ENCODE measurements around the gene NR2C2AP.
"Not testable (repeated sequence)": the region's sequence is repeated elsewhere in the genome, so short reads cannot be mapped to it uniquely, and the experiment has no call there.

Gene NR2C2AP, protein sequence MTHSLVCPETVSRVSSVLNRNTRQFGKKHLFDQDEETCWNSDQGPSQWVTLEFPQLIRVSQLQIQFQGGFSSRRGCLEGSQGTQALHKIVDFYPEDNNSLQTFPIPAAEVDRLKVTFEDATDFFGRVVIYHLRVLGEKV

GRCh38 chr19:19203012-19203856 is at the start of gene NR2C2AP:
NR2C2AP (minus strand) TSS chr19:19203414; CDS start chr19:19203060, 354 bp downstream.
- peak; percentile 93 for DNase-seq

DNA sequence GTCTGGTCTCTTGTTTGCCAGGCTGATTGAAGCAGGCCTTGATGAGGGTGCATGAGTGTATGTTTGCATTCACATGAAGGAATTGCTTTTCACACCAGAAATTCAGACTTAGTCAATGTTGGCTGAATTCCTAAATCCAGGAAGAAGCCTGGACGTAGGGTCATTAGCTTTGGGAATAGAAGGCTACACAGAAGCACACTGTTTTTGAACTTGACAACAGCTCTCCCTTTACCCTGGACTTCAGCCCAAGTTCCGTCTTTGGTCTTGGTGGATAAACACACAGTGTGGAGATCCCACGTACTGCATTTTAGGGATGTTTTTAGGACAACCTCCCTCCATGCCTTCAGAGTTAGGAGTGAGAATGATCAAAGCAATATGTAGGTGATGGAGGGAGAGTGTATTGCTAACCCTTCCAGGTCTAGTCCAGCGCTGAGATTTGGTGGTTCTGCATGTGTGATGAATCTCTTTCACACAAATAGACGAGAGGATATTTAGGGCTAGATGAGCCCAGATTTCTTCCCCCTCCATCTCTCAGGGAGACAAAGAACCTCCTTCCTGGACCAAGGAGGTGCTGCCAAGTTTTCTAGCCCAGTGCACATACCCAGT is 47.1 kb upstream of the NR2C2AP start:
- no peak for DNase-seq

DNA sequence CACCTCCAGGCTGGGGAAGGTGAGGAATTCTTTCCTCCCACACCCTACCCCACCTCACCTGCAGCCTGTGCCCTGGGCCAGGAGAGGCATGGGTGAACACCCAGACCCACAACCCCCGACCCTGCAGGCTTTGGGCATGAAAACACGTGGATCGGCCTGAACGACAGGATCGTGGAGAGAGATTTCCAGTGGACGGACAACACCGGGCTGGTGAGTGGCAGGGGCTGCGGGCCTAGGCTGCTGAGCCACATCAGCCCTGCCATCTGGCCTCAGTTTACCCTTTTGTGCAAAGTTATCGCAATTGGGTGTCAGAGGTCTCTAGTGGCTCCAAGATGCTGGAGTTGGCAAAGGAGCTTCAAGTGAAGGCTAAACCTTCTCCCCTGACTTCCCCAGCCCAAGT is 37.3 kb upstream of the NR2C2AP start:
- DNase-seq: no peak

GRCh38 chr19:19239675-19240074 is 36.5 kb upstream of the NR2C2AP start:
- no peak for DNase-seq

- no peak for DNase-seq
Observed at GRCh38 chr19:19238126-19238894, 35.1 kb upstream of the NR2C2AP start.

DNA sequence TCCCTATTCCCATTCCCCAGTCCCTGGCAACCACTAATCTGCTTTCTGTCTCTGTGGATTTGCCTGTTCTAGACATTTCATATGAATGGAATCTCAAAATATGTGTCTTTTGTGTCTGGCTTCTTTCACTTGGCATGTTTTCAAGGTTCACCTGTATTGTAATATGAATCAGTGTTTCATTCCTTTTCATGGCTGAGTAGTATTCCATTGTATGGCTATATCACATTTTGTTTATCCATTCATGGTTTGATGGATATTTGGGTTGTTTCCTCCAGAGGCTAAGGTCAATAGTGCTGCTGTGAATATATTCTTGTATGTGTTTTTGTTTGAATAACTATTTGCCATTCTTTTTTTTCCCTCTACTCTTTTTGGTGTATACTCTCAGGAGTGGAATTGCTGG is 33.0 kb upstream of the NR2C2AP start:
- no peak for DNase-seq

DNA sequence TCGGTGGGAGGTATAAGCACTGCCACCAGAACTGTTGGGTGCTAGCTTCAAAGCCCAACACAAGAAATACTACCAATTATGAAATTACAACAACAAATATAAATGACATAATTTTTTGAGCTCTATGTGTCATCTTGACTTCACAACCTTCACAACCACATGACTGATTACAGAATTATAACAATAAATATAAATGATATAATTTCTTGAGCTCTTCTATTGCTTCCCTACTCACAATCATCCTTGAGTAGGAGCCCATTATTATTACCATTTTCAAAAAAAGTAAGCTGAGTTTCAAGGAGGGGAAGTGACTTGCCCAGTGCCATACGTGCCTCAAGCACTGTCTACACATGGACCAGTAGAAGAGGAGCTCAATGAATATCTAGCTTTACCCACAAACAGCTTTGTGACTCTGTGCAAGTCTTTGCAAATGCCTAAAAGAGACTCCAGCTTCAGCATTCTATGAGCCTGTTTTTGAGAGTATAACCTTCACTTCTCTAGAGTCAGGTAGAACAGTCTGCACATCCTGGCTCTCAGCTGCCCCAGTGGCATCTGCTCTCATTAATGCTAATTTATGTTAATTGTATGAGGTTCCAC is 31.1 kb upstream of the NR2C2AP start:
- no peak for DNase-seq

- no peak for DNase-seq
Observed at GRCh38 chr19:19232261-19232721, 29.1 kb upstream of the NR2C2AP start.

GRCh38 chr19:19230999-19231398 is 27.8 kb upstream of the NR2C2AP start:
- no peak for DNase-seq

DNA sequence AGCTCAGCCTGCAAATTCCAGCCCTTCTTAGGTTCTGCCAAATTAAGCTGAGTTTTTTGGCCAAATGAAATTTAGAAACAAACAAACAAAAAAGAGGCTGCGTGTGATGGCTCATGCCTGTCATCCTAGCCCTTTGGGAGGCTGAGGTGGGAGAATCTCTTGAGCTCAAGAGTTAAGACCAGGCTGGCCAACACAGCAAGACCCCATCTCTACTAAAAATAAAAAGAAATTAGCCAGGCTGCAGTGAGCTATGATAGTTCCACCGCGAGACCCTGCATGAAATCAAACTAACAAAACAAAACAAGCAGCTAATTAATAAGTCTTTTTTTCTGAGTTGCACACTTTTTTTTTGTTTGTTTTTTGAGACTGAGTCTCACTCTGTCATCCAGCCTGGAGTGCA is 26.5 kb upstream of the NR2C2AP start:
- no peak for DNase-seq

- DNase-seq: no peak
Observed at GRCh38 chr19:19227217-19227616, 24.0 kb upstream of the NR2C2AP start.

- DNase-seq: no peak
Observed at GRCh38 chr19:19226663-19227062, 23.4 kb upstream of the NR2C2AP start.

- DNase-seq: no peak
Observed at GRCh38 chr19:19226204-19226603, 23.0 kb upstream of the NR2C2AP start.

DNA sequence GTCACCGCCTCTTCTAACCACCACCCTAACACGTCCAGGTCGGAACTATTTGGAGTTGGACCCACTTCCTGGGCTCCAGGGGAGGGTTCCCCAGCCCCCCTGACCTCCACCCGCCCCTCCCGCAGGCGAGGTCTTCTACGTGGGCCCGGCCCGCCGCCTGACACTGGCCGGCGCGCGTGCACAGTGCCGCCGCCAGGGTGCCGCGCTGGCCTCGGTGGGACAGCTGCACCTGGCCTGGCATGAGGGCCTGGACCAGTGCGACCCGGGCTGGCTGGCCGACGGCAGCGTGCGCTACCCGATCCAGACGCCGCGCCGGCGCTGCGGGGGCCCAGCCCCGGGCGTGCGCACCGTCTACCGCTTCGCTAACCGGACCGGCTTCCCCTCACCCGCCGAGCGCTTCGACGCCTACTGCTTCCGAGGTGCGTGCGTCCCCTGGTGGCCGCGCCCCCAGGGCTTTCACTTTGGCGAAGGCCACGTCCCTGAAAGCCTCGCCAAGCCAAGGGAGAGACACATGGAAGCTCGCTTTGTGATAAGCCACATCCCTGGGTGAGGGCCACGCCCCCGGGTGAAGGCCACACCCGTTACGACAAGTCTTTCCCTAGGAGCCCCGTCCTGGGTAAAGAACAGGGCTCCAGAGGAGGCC is 21.8 kb upstream of the NR2C2AP start:
- DNase-seq: peak; percentile 81

- no peak for DNase-seq
Observed at GRCh38 chr19:19224150-19224851, 21.1 kb upstream of the NR2C2AP start.

GRCh38 chr19:19223636-19224035 is 20.4 kb upstream of the NR2C2AP start:
- DNase-seq: no peak

DNA sequence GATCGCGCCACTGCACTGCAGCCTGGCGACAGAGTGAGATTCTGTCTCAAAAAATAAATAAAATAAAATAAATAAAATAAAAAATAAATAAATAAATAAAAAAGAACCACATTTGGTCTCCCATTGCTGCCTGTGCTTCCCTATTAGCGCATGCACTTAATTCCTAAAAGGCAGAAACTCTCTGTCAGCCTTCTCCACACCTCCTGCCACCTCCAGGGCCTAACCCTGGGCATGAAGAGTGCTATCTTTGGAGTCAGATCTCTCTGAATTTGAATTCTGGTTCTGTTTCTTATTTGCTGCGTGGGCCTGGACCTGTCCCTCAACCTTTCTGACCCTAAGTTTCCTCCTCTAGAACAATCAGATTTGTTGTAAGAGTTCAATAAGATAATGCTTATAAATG is 19.8 kb upstream of the NR2C2AP start:
- DNase-seq: no peak

GRCh38 chr19:19221000-19221399 is 17.8 kb upstream of the NR2C2AP start:
- not testable (repeated sequence) for DNase-seq

DNA sequence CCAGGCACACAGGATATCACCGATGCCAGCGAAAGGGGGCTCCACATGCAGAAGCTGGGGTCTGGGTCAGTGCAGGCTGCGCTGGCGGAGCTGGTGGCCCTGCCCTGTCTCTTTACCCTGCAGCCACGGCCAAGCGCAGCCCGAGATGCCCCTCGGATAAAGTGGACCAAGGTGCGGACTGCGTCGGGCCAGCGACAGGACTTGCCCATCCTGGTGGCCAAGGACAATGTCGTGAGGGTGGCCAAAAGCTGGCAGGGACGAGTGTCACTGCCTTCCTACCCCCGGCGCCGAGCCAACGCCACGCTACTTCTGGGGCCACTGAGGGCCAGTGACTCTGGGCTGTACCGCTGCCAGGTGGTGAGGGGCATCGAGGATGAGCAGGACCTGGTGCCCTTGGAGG is 15.7 kb upstream of the NR2C2AP start:
- DNase-seq: no peak

GRCh38 chr19:19217099-19217498 is 13.9 kb upstream of the NR2C2AP start:
- DNase-seq: no peak

- DNase-seq: no peak
Observed at GRCh38 chr19:19215792-19216191, 12.6 kb upstream of the NR2C2AP start.

- DNase-seq: peak; percentile 18
Observed at GRCh38 chr19:19214892-19215291, 11.7 kb upstream of the NR2C2AP start.

Measured in CD4-positive, alpha-beta T cell treated with Interleukin-10 for 1 hour (primary cell).